DMS 273 (cell line): ENCODE data around the gene PAPPA2.
A peak's percentile ranks its signal among the peaks of the same experiment; 100 is the strongest.

Experiments
- DNase-seq: peaks from one replicate; lab custom pipeline; 2025; ENCODE audit not compliant: unreplicated experiment; lab: John Stamatoyannopoulos, UW

Gene PAPPA2

DNA sequence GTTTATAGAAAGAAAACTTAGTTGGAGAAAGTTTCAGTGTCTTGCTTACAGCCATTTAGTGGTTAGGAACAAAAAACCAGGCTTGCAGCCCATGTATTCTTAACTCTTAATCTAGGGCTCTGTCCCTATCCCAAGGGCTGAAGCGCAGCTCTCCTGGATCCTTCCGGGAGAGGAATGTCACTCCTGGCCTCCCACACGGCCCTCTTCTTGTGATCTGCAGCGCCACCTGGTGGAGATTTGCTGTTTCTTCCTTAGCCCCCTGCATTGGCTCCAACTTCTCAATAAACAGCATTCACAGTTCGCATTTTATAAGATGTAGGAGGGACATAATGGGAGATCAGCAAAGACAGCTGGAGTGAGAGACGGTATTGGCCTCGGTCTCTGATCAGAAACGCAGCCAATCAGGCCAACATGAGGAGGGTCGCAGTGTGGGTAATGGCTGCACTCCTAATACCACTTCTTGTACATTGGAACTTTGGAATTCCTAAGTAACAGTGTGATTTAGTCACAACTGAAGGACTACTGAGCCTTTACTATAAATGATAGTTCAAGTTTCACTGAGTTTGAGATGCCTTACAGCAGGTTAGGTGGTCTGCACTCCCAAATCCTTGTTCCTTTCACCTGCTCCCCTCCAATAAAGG lies 418.1 kb downstream of the PAPPA2 start:
- peak; percentile 92 for DNase-seq

GRCh38 chr1:176884286-176884685 lies 421.3 kb downstream of the PAPPA2 start:
- no peak for DNase-seq

DNA sequence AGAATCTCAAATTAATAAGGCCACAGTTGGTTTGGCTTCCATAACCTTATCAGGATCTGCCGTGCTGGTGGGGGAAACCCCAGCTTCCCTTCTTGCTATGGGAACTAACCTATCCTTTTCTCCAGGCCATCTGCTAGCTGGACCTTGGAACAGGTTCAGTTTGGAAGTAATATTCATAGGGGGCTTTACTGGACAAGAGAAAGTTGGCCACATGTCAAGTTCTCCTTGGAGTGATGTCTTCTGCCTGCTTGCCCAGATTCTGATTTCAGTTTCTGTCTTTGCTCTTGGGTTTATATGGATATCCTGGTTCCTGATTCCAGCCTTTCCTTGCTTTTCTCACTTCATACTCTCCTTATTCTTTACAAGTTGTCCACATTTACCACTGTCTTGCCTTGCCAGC lies 421.9 kb downstream of the PAPPA2 start:
- no peak for DNase-seq

DNA sequence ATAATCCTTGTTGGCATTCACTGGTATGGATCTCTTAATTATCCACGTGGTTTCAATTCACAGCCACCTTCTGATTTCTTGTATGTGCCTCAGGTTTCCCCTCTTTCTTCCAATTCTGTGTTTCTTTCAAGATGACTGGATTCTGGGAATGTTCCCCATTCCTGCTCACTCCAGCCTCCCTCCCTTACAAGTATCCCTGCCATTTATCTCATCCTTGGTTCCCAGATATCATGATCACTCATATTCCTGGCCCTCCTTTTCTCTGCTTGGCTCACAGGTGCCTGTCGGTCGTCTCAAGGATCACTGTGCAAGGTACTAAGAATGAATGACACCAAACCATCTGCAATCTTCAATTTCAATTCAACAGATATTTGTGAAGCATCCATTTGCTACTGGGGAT lies 422.4 kb downstream of the PAPPA2 start:
- no peak for DNase-seq

DNA sequence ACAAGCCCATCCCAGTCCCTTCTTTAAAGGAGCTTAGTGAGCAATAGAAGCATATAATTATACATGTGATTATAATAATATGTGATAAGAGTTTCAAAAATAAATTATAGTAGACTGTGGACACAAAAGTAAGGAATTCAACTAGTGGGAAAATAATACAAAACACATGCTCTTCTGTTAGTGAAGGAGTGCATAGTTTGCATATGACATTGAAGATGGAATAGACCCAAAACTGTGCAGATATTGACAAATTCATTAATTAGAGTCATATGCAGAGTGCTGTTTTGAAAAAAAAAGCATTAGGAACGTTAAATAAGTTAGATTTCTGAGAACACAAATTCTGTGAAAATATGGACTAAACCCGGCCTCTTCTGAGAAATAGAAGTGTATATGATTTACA lies 422.8 kb downstream of the PAPPA2 start:
- DNase-seq: no peak

DNA sequence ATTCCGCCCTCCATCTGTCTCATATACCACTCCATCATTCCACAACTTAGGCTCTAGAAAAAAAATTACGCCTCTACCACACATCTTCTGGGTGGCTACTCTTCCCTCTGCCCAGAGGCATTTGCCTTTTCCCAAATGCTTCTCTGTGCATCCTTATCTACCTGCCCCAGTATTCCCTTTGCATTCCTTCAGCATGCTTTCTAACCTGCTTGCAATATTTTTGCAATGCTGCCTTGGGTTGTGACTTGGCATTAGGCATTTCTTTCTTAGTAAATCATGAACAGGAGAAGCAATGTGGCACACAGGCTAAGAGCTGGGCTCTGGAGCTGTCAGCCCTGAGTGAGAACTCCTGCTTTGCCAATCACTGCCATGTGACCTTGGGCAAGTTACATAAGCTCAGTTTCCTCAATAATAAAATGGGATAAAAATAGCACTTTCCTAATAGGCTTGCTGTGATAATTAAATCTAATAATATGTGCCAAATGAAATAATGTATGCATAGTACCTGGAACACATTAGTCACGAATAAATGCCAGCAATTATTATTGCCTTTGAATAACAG lies 425.6 kb downstream of the PAPPA2 start:
- DNase-seq: no peak

DNA sequence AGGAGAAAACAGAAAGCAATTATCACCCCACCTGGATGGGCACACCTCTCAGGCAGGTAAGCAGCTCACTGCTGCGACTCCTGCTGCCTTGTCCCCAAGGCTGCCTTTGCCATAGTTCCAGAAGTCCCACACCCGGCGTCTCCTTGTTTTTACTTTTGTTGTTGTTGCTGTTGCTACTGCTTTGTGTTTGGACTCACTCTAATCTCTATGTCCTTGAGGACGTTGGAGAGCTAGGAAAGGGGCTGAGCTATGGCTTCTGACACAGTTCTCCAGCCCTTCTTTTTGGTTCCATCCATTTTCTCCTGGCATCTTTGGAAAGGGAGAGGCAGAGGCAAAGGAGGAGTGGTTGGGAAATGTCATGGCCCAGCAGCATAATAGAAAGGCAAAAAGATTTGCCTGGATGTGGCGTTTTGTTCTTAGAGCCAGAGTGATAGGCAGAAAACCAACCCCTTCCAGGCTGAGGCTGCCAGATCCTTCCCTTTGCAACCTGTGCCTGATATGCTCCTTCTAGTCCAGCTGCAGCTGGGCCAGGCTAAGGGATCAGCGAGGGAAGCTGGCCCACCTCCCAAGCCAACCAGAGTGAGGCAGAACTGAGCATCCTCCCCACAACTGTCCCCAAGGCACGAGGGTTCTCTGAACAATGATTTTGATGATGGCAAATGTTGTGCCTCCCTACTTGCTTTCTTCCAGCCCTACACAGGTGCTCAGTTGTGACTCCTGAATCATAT lies 430.8 kb downstream of the PAPPA2 start:
- no peak for DNase-seq

GRCh38 chr1:176894450-176894849 lies 431.5 kb downstream of the PAPPA2 start:
- no peak for DNase-seq
